Natural killer cell treated with Interleukin-12 subunit alpha and Interleukin-12 subunit beta and Interleukin-15 and Interleukin-18, amount 100 ng/mL, for 72 hours (primary cell): ENCODE results near the gene PRLR. TPM values are rescaled to one million over a fixed set of nuclear protein-coding genes. Genes with fewer than 3 reads are reported as not detected.

Experiments
- ATAC-seq, 2 donors: fragments of 150-1000 bp; cut with Tn5 transposase in 1 of 2; sonication (Bioruptor Pico), chemical (Tn5 transposase) in 1 of 2; 2 replicates each; pipeline ENCODE4 v1.10.0; 2021
- DNase-seq: peaks from one replicate; pipeline ENCODE4 v3.0.0; 2022; ENCODE audit warnings: low spot score
- H3K27ac Mint-ChIP-seq, 2 donors: 1 replicate in 1 of 2; 2 replicates in 1 of 2; pipeline ENCODE4 v1.8.0; 2022; ENCODE audit warnings: mixed read lengths in 2 of 2, mild to moderate bottlenecking in 1 of 2, moderate library complexity in 1 of 2
- H3K27me3 Mint-ChIP-seq, 2 donors: 1 replicate in 1 of 2; 2 replicates in 1 of 2; pipeline ENCODE4 v1.8.0; 2022; ENCODE audit warnings: mixed read lengths in 2 of 2
- H3K36me3 Mint-ChIP-seq: one replicate; pipeline ENCODE4 v1.8.0; 2022; ENCODE audit warnings: mixed read lengths
- H3K4me1 Mint-ChIP-seq, 2 donors: 1 replicate in 1 of 2; 2 replicates in 1 of 2; pipeline ENCODE4 v1.8.0; 2022; ENCODE audit warnings: low read depth in 2 of 2, mixed read lengths in 2 of 2, mild to moderate bottlenecking in 1 of 2
- H3K4me3 Mint-ChIP-seq: one replicate; pipeline ENCODE4 v1.8.0; 2022; ENCODE audit warnings: mixed read lengths
- H3K9me3 Mint-ChIP-seq: 2 replicates; pipeline ENCODE4 v1.8.0; 2022; ENCODE audit warnings: mixed read lengths
- total RNA-seq, 2 donors: library from RNA; stranded (reverse); gene quantifications; one replicate each; pipeline ENCODE4 v1.2.3, GENCODE V29; 2022

The PRLR gene
- total RNA-seq, 2 donors from 2014 or later: not detected

DNA sequence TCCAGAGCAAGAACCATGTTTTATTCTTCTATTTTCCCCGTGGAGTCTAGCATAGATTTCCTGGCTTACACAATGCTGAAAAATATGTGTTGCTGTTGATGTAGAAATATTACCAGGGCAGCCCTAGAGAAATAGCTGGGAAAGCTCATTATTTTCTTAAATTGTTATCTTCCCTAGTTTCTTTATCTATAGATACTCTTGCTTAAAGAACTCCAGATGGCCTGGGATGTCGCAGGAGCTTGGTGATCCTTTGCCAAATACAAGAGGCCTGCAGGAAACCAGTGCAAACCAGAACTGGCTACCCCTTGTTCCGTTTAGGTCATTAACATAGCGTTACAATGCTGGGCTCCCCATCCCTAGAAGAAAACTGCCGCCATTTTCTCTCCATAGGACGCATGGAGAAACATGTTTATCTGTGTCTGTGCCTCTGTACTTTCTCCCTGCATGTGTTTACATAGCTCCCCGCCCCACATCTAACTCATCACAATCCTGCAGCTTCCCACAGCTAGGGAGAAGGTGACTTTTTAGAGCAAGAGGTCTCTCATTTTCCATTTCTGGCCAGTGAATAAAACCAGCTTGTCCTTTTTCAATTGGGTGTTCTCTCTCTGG lies 6.4 kb downstream of the PRLR start:
- Mint-ChIP-seq H3K9me3 (no peaks in the 10 kb centered on the region), H3K27me3 (peaks cover 15 to 22% of the 10 kb centered on the region in 2 donors), H3K4me1 (no peaks in the 10 kb centered on the region), H3K36me3 (no peaks in the 10 kb centered on the region), H3K4me3 (no peak overlapping the region), H3K27ac (no peak overlapping the region)
- no peak for DNase-seq
- no peak for ATAC-seq

DNA sequence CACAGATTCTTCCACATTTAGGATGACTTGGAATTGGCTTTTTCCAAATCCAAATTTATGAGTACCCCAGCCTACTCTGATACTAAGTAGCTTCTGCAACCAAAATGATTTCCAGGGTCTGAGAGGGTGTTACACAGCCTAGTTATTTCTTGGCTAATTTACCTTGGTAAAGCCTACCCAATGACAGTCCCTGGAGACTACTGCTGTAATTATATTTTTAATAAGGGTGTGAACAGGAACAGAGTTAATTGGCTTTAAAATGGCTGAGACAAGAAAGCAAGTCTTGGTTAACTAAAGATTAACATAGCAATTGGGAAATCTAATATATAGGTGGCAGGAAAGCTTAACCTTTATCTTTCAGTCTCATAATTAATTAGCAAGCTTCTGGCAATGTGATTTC lies 9.3 kb downstream of the PRLR start:
- no peak overlapping the region for H3K27ac Mint-ChIP-seq
- DNase-seq (no peak), ATAC-seq (no peak)
- no peak overlapping the region for H3K4me3 Mint-ChIP-seq
- H3K36me3 Mint-ChIP-seq: no peaks in the 10 kb centered on the region
- H3K9me3 Mint-ChIP-seq: no peaks in the 10 kb centered on the region
- no peaks in the 10 kb centered on the region for H3K4me1 Mint-ChIP-seq
- H3K27me3 Mint-ChIP-seq: peaks cover 5 to 15% of the 10 kb centered on the region in 2 donors

DNA sequence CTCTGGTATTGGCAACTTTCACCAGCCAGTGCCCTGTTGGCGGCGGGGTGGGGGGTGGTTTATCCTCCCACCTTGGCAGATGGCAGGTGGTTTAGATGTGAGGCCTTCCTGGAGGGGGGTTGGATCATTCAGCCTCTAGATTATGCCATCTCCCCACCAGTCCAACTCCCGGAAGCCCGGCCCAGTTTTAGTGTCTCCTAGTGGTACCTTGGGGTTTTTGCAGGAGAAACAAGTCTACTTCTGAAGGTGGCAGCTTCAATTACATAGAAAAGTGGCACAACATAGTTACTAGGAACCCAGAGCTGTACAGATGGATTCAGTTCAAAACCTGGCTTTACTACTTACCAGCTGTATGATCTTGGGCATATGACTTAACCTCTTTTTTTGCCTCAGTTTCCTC lies 11.3 kb downstream of the PRLR start:
- DNase-seq: no peak
- H3K27ac Mint-ChIP-seq: no peak overlapping the region
- no peak for ATAC-seq
- H3K27me3 Mint-ChIP-seq: peaks cover 0 to 9% of the 10 kb centered on the region in 2 donors
- H3K9me3 Mint-ChIP-seq: no peaks in the 10 kb centered on the region
- no peak overlapping the region for H3K4me3 Mint-ChIP-seq
- no peaks in the 10 kb centered on the region for H3K4me1 Mint-ChIP-seq
- H3K36me3 Mint-ChIP-seq: no peaks in the 10 kb centered on the region

DNA sequence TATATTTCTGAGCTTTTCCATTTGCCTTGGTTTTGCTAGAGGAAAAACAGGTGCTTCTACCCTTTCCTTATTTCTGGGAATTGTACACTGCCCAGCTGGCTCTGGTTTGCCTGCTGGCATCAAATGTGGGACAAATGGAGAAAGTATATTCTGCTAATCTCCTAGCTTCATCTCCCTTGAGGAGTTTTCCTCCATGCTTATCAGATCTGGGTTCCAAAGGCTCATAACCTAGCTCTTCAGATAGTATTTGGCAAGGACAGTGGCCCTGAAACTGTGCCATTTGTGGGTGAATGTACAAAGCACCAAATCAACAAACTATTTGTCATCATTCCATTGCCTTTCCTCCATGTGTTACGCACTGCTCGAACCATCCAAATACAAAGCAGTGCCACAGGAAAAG lies 16.2 kb downstream of the PRLR start:
- H3K36me3 Mint-ChIP-seq: no peaks in the 10 kb centered on the region
- H3K4me3 Mint-ChIP-seq: no peak overlapping the region
- H3K9me3 Mint-ChIP-seq: no peaks in the 10 kb centered on the region
- ATAC-seq: no peak
- DNase-seq: no peak
- no peaks in the 10 kb centered on the region for H3K27me3 Mint-ChIP-seq
- no peaks in the 10 kb centered on the region for H3K4me1 Mint-ChIP-seq
- no peak overlapping the region for H3K27ac Mint-ChIP-seq

DNA sequence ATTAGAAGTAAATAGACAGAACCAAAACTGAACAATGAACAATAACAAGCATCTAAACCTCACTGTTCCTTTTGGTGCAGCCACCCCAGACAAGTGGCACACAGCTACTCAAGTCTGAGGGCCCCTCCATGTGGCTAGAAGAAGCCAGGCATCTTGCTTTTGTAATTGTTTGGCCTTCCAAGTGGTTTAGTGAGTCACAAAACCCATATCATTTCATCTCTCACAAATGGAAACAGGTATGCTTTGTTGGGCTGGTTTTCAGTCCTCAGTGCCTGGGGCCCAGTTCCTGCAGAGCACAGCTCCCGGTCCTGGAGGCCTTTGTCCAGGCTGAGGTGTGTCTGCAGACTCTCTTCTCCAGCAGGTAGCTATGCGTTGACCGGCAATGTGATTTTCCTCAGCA lies 16.7 kb downstream of the PRLR start:
- ATAC-seq (no peak), DNase-seq (no peak)
- H3K36me3 Mint-ChIP-seq: no peaks in the 10 kb centered on the region
- no peaks in the 10 kb centered on the region for H3K27me3 Mint-ChIP-seq
- H3K4me1 Mint-ChIP-seq: no peaks in the 10 kb centered on the region
- H3K4me3 Mint-ChIP-seq: no peak overlapping the region
- H3K27ac Mint-ChIP-seq: no peak overlapping the region
- no peaks in the 10 kb centered on the region for H3K9me3 Mint-ChIP-seq

DNA sequence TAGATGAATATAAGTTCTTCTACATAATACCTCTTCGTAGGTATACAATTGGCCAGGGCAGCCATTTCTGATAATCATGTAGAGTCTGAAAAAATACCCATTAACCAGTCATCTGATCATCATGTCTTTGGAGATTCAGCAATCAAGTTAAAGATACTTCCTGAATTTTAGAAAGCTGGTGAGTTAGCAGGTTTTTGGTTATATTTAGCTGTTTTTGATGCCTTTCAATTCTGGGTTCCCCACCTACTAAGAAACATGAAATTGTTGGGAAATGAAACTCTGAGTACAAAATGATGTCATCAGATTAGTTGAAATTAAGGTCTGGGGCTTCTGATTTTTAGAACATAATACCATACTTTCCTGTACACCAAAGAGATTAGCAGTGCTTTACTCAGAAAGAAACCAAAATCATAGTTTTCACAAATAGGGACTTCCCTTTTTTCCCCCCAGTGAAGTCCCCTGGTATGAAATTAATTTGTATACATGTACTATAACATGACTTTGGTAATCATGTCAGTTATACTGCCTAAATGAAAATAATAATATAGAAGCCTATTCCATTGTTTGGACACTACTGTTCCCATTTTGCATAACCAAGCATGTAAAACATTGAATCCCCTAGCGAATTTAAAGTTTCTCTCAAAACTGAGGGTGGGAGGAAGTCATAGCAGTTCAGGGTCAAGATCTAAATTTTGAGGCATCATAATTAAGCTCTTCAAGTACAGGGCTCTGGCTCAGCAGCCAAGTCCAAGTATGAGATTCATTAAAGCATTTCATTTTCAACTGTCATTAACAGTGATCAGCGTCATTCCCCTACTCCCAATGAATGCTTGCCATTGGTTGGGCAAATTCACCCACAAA lies 17.9 kb downstream of the PRLR start:
- H3K27ac Mint-ChIP-seq: no peak overlapping the region
- H3K4me1 Mint-ChIP-seq: no peaks in the 10 kb centered on the region
- H3K4me3 Mint-ChIP-seq: no peak overlapping the region
- DNase-seq (no peak), ATAC-seq (no peak)
- H3K9me3 Mint-ChIP-seq: no peaks in the 10 kb centered on the region
- H3K27me3 Mint-ChIP-seq: no peaks in the 10 kb centered on the region
- H3K36me3 Mint-ChIP-seq: no peaks in the 10 kb centered on the region

DNA sequence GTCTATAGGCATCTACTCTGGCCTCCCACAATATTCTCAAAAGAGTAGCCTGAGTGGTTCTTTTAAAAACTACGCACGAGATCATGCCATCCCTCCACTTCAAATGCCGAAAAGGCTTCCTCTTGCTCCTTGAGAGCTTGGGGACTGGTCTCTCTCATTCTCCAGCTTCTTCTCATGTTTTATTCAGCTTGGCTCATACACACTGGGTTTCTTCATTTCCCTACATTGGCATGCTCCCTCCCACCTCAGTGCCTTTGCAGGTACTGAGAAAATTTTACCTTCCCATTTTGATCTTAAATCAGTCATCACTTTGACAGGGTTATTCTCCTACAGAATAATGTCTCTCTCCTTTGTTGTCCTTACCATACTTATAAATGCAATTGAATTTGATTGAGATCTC lies 20.4 kb downstream of the PRLR start:
- H3K27me3 Mint-ChIP-seq: peaks cover 0 to 4% of the 10 kb centered on the region in 2 donors
- H3K9me3 Mint-ChIP-seq: no peaks in the 10 kb centered on the region
- H3K4me3 Mint-ChIP-seq: no peak overlapping the region
- no peaks in the 10 kb centered on the region for H3K4me1 Mint-ChIP-seq
- H3K36me3 Mint-ChIP-seq: no peaks in the 10 kb centered on the region
- no peak for DNase-seq
- ATAC-seq: no peak
- H3K27ac Mint-ChIP-seq: no peak overlapping the region

DNA sequence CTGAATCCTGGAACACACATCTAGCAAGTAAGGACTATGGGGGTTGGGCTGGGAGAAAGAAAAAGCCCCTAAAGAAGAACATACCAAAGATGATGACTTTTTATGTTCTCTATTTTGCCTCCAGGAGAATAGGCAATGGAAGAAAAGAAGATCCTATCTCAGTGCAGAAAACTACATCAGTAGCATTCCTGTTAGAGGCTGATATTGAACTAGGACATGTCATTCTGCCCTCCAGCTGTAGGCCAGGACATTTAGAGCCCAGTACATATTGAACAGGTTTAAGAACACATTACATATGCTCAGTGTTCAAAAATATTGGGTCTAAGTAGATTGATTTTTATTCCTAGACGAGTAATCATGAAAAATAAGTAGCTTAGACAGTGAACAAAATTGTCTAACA lies 24.7 kb downstream of the PRLR start:
- Mint-ChIP-seq H3K36me3 (no peaks in the 10 kb centered on the region), H3K27ac (no peak overlapping the region), H3K9me3 (no peaks in the 10 kb centered on the region), H3K4me1 (no peaks in the 10 kb centered on the region), H3K27me3 (peaks cover 8 to 13% of the 10 kb centered on the region in 2 donors), H3K4me3 (no peak overlapping the region)
- ATAC-seq (no peak), DNase-seq (no peak)

DNA sequence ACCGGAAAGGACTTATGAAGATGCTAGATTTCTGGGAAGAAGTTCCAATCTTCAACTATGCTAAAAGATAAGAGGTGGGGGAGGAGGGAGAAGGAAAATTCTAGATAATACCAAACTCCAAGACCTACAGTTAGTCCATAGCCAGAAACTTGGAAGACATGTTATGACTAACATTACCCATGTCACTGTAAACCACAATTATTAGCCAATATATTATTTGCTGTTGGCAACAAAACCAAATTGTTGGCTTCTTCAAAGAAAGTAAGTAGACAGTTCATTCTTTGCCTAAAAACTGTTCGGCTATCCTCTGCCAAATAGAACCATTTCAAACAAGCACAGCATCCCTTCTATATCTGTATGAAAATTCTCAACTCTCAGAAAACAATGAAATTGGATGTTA lies 25.1 kb downstream of the PRLR start:
- Mint-ChIP-seq H3K36me3 (no peaks in the 10 kb centered on the region), H3K27ac (no peak overlapping the region), H3K4me1 (no peaks in the 10 kb centered on the region)

DNA sequence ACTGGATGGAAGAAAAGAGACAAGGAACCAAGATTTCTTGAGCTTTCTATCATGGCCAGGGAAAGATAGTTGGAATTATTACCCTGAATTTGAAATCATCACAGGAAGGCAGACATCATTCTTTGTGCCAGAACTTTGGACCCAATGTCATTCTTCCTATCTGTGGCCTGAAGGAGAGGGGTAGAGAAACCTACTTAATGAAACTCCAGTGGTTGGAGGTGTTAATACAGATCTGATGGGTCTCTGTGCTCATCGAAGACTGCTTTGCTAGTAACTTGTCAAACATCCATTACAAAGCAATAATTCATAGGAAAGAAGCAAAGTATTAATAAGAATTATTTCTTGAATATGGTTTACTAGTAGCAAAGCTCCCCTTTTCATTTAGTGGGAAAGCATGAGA lies 26.9 kb downstream of the PRLR start:
- H3K27ac Mint-ChIP-seq: no peak overlapping the region
- no peaks in the 10 kb centered on the region for H3K36me3 Mint-ChIP-seq
- ATAC-seq: no peak
- H3K4me1 Mint-ChIP-seq: no peaks in the 10 kb centered on the region
- no peak for DNase-seq
- no peak overlapping the region for H3K4me3 Mint-ChIP-seq
- peaks cover 13% of the 10 kb centered on the region in 2 donors for H3K27me3 Mint-ChIP-seq
- no peaks in the 10 kb centered on the region for H3K9me3 Mint-ChIP-seq

More for the DNA sequence above, 25.1 kb downstream of the PRLR start:
- H3K27me3 Mint-ChIP-seq: peaks cover 8 to 13% of the 10 kb centered on the region in 2 donors
- ATAC-seq (no peak), DNase-seq (no peak)
- no peak overlapping the region for H3K4me3 Mint-ChIP-seq
- H3K9me3 Mint-ChIP-seq: no peaks in the 10 kb centered on the region

DNA sequence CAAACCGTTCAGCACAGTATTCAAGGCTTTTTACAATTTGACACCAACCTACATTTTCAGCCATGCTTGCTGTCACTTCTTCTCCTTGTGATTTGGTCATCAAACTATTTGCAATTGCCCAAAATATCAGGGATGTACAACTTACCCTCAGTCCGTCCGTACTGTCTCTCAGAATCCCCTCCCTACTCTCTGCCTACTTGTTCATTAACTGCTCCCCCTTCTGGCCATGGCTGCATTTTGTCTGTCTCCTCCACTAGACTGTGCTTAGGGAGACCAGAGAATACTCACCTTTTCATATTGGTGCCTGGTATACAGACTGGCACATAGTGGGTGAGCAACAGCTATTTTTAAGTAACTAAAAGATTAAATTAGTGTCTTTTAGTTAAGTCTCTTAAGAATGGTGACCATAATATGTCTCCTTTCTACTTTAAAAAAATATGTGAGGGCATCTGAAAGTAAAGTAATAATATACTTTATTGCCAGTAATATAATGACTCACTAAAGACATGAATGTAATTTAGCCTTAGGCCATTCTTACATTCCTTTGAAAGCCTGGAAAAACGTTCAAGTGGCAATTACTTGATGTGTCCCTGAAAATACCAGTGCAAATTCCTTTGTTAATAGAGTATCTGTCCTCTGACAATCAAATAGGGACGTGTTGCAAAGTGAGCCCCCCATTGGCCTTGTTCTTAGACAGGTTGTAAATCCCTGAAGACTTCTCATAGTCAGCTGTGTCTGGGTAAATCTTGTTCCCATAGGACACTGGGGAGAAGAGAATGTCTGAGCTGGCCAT lies 27.8 kb downstream of the PRLR start:
- Mint-ChIP-seq H3K4me3 (no peak overlapping the region), H3K9me3 (no peaks in the 10 kb centered on the region), H3K27ac (no peak overlapping the region), H3K27me3 (peaks cover 13 to 18% of the 10 kb centered on the region in 2 donors), H3K36me3 (no peaks in the 10 kb centered on the region), H3K4me1 (no peaks in the 10 kb centered on the region)
- DNase-seq (no peak), ATAC-seq (no peak)

DNA sequence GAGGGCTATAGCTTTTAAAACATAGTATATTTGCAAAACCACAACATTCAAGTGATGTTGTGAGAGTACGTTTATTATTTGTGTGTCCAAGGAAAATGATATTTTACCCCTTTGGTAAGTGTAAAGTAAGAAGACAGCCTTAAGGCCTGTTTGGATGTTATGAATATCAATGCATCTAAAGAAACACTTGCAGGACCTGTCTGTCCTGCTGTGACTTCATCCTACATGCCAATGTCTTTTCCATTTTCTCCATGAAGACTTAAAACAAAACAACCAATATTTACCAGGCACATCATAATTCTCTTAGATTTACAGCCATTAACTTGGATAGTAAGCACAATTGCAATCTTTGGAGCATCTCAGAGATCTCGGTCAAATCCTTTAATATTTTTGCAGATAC lies 29.0 kb downstream of the PRLR start:
- no peaks in the 10 kb centered on the region for H3K4me1 Mint-ChIP-seq
- DNase-seq (no peak), ATAC-seq (no peak)
- H3K9me3 Mint-ChIP-seq: no peaks in the 10 kb centered on the region
- no peaks in the 10 kb centered on the region for H3K36me3 Mint-ChIP-seq
- H3K4me3 Mint-ChIP-seq: no peak overlapping the region
- no peak overlapping the region for H3K27ac Mint-ChIP-seq
- peaks cover 13 to 19% of the 10 kb centered on the region in 2 donors for H3K27me3 Mint-ChIP-seq

DNA sequence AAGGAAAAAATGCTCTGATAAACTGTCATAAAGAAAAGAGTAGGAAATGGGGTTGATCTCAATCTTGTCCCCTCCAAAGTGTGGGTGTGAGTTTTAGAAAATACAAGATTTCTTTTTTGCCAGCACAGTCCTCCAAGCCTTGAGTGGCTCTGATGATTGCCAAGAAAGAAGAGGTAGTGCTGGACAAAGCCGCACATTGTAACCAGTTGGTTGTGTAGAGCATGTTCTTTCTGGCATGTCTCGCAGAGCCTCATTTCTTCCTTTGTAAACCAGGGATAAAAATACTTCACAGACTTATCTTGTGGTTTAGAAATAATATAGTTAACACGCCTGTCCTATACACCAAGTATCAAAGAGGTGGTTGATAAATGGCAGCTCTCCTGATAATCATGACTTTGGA lies 30.4 kb downstream of the PRLR start:
- Mint-ChIP-seq H3K9me3 (no peaks in the 10 kb centered on the region), H3K27me3 (peaks cover 10 to 23% of the 10 kb centered on the region in 2 donors), H3K4me1 (no peaks in the 10 kb centered on the region), H3K27ac (no peak overlapping the region), H3K4me3 (no peak overlapping the region), H3K36me3 (no peaks in the 10 kb centered on the region)
- ATAC-seq: no peak
- no peak for DNase-seq

DNA sequence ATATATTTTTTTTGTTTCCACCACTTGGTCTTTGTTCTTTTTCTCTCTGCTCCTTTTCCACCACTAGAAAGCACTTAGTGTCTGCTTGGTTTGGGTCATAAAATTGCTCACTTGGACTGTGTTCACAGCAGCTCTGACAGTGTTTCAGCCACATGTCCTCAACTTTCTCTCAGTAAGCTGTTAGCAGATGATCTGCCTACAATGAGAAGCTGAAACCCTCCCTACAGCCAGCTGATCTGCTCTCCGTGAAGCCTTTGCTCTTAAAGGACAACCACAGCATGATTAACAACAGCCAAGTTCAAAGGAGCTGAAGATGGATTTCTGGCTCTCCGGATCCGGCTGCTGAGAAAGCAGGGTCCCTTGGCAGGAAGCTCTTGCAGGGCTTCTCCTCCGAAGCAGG lies 31.6 kb downstream of the PRLR start:
- Mint-ChIP-seq H3K4me1 (no peaks in the 10 kb centered on the region), H3K9me3 (no peaks in the 10 kb centered on the region), H3K36me3 (no peaks in the 10 kb centered on the region), H3K4me3 (no peak overlapping the region), H3K27ac (no peak overlapping the region), H3K27me3 (peaks cover 10 to 23% of the 10 kb centered on the region in 2 donors)
- DNase-seq (no peak), ATAC-seq (no peak)
